ENCODE results near the gene MIDN.

MIDN gene

GRCh38 chr19:1307755-1308303 is 59.4 kb downstream of the MIDN start:
- Histone ChIP-seq H3K4me3 (ENCODE audit: low read depth, low read length) (no peak overlapping the region), H2AFZ (ENCODE audit: insufficient read depth, low read length, poor library complexity) (no peak overlapping the region), H3K27ac (ENCODE audit: low read depth, low read length) (no peak overlapping the region), H3K9me3 (ENCODE audit: insufficient read depth, low read depth, low read length) (peaks cover 3% of the 10 kb centered on the region), H3K79me1 (ENCODE audit: low read length) (no peaks in the 10 kb centered on the region), H2BK5ac (ENCODE audit: low read depth, low read length, poor library complexity) (no peak overlapping the region), H3K18ac (ENCODE audit: low read length) (no peak overlapping the region), H3K36me3 (ENCODE audit: control insufficient read depth in 1 of 2, insufficient read depth in 2 of 2, low read length in 2 of 2) (no peaks in the 10 kb centered on the region), H2AK5ac (ENCODE audit: low read length) (no peak overlapping the region), H3K23ac (ENCODE audit: low read length) (no peak overlapping the region), H4K8ac (ENCODE audit: low read depth, low read length) (no peak overlapping the region), H4K91ac (ENCODE audit: low read depth, low read length) (no peak overlapping the region), H3K4me2 (ENCODE audit: low read length) (no peak overlapping the region), H3K79me2 (ENCODE audit: control insufficient read depth, insufficient read depth, low read length, poor library complexity) (no peaks in the 10 kb centered on the region), H3K27me3 (ENCODE audit: insufficient read depth, low read length) (no peaks in the 10 kb centered on the region), H2BK12ac (ENCODE audit: low read length) (no peak overlapping the region), H2BK120ac (ENCODE audit: insufficient read depth, low read length, poor library complexity) (no peak overlapping the region), H3K14ac (ENCODE audit: low read length) (no peak overlapping the region), H3K4me1 (ENCODE audit: control insufficient read depth in 1 of 2, insufficient read depth in 2 of 2, low read length in 2 of 2) (no peaks in the 10 kb centered on the region), H3K9ac (ENCODE audit: low read length) (no peak overlapping the region), H4K12ac (ENCODE audit: low read depth, low read length) (no peak overlapping the region), H3K4ac (ENCODE audit: low read depth, low read length) (no peak overlapping the region)
- peak; percentile 13 to 33 for DNase-seq
- no CpG with 5 or more reads among the region's 20 CpGs for WGBS (ENCODE audit: extremely low coverage, insufficient coverage, insufficient read length)

GRCh38 chr19:1308718-1309117 is 60.3 kb downstream of the MIDN start:
- no peaks in the 10 kb centered on the region for H3K27me3 ChIP-seq (ENCODE audit: insufficient read depth, low read length)
- no CpG with 5 or more reads among the region's 11 CpGs for WGBS (ENCODE audit: extremely low coverage, insufficient coverage, insufficient read length)
- H3K4me2 ChIP-seq (ENCODE audit: low read length) = no peak overlapping the region
- H2AK5ac ChIP-seq (ENCODE audit: low read length) = no peak overlapping the region
- H3K36me3 ChIP-seq (ENCODE audit: control insufficient read depth in 1 of 2, insufficient read depth in 2 of 2, low read length in 2 of 2) = no peaks in the 10 kb centered on the region
- H2BK12ac ChIP-seq (ENCODE audit: low read length) = no peak overlapping the region
- no peak overlapping the region for H2BK5ac ChIP-seq (ENCODE audit: low read depth, low read length, poor library complexity)
- no peak overlapping the region for H4K12ac ChIP-seq (ENCODE audit: low read depth, low read length)
- H4K91ac ChIP-seq (ENCODE audit: low read depth, low read length) = no peak overlapping the region
- no peak overlapping the region for H3K4me3 ChIP-seq (ENCODE audit: low read depth, low read length)
- H2BK120ac ChIP-seq (ENCODE audit: insufficient read depth, low read length, poor library complexity) = no peak overlapping the region
- H3K23ac ChIP-seq (ENCODE audit: low read length) = no peak overlapping the region
- no peak overlapping the region for H3K4ac ChIP-seq (ENCODE audit: low read depth, low read length)
- peaks cover 3% of the 10 kb centered on the region for H3K9me3 ChIP-seq (ENCODE audit: insufficient read depth, low read depth, low read length)
- H3K79me2 ChIP-seq (ENCODE audit: control insufficient read depth, insufficient read depth, low read length, poor library complexity) = no peaks in the 10 kb centered on the region
- no peak overlapping the region for H3K9ac ChIP-seq (ENCODE audit: low read length)
- H2AFZ ChIP-seq (ENCODE audit: insufficient read depth, low read length, poor library complexity) = no peak overlapping the region
- peaks cover 5 to 6% of the 10 kb centered on the region in 2 experiments for H3K4me1 ChIP-seq (ENCODE audit: control insufficient read depth in 1 of 2, insufficient read depth in 2 of 2, low read length in 2 of 2)
- no peak overlapping the region for H4K8ac ChIP-seq (ENCODE audit: low read depth, low read length)
- no peak overlapping the region for H3K14ac ChIP-seq (ENCODE audit: low read length)
- no peak overlapping the region for H3K18ac ChIP-seq (ENCODE audit: low read length)
- no peak for DNase-seq
- no peak overlapping the region for H3K27ac ChIP-seq (ENCODE audit: low read depth, low read length)
- no peaks in the 10 kb centered on the region for H3K79me1 ChIP-seq (ENCODE audit: low read length)

Data from trophoblast cell (in vitro differentiated cells and primary cell).